ENCODE data around the gene ARHGEF16. TPM values are rescaled to one million over a fixed set of nuclear protein-coding genes. Genes with fewer than 3 reads are reported as not detected.
A peak's percentile ranks its signal among the peaks of the same experiment; 100 is the strongest.

ARHGEF16 gene
- total RNA-seq, 2 donors from 2014 or later: 17.1 to 22.1 TPM

GRCh38 chr1:3485016-3485415 lies 30.6 kb downstream of the ARHGEF16 start:
- H3K9me3 ChIP-seq: no peaks in the 10 kb centered on the region
- WGBS, 2 donors: 83 to 85% methylated on average over 12 to 14 of the region's 14 CpGs
- no peak overlapping the region for H3K27ac ChIP-seq
- DNase-seq (no peak), ATAC-seq (no peak)
- TF ChIP-seq POLR2A (IDR thresholded peaks at IDR 0.05) (no peak), CTCF (IDR thresholded peaks at IDR 0.05) (no peak)
- peaks cover 7% of the 10 kb centered on the region for H3K4me1 ChIP-seq
- H3K4me3 ChIP-seq: no peak overlapping the region
- intact Hi-C loops (cut with DNase I): loop anchor here (5.0 kb wide), 1 partner anchor 33 kb away; the partner anchor contains the start of gene ARHGEF16
- no peaks in the 10 kb centered on the region for H3K36me3 ChIP-seq (replicated peaks in 1 of 2; ENCODE audit: insufficient read depth in 1 of 2, low read depth in 2 of 2)
- no peaks in the 10 kb centered on the region for H3K27me3 ChIP-seq

DNA sequence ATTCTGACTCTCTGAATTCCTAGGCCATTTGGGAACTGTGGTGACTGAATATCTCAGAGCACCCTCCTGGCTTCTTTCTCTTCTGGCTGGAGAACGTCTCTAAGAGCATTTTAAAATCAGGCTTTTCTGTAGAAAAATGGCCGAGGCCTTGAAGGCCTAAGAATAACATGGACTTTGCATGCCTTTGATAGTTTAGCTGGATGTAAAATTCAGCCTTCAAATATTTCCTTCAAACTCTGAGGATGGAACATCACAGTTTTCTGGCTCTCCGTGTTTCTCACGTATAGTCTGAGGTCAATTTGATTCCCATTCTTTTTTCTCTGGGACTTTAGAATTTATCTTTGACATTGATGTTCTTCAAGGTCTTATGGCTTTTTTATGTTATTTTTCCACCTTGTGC lies 34.0 kb downstream of the ARHGEF16 start:
- no peaks in the 10 kb centered on the region for H3K9me3 ChIP-seq
- TF ChIP-seq POLR2A (IDR thresholded peaks at IDR 0.05) (no peak), CTCF (IDR thresholded peaks at IDR 0.05) (no peak)
- WGBS, 2 donors: 86 to 92% methylated on average over 4 of the region's 4 CpGs

GRCh38 chr1:3490046-3490745 lies 35.7 kb downstream of the ARHGEF16 start:
- ATAC-seq: no peak
- H3K4me1 ChIP-seq: peaks cover 7% of the 10 kb centered on the region
- no peak overlapping the region for H3K27ac ChIP-seq
- H3K9me3 ChIP-seq: no peaks in the 10 kb centered on the region
- DNase-seq: no peak
- intact Hi-C loops (cut with DNase I): no loop called here
- H3K27me3 ChIP-seq: no peaks in the 10 kb centered on the region
- H3K4me3 ChIP-seq: no peak overlapping the region
- WGBS, 2 donors: 77 to 79% methylated on average over 5 to 21 of the region's 23 CpGs
- no peak for TF ChIP-seq POLR2A (IDR thresholded peaks at IDR 0.05)
- TF ChIP-seq CTCF (IDR thresholded peaks at IDR 0.05): no peak
- no peaks in the 10 kb centered on the region for H3K36me3 ChIP-seq (replicated peaks in 1 of 2; ENCODE audit: insufficient read depth in 1 of 2, low read depth in 2 of 2)

More for the DNA sequence above, 34.0 kb downstream of the ARHGEF16 start:
- no peaks in the 10 kb centered on the region for H3K36me3 ChIP-seq (replicated peaks in 1 of 2; ENCODE audit: insufficient read depth in 1 of 2, low read depth in 2 of 2)
- no peak for ATAC-seq
- intact Hi-C loops (cut with DNase I): loop anchor here (5.0 kb wide), 1 partner anchor 36 kb away; the partner anchor contains the start of gene ARHGEF16
- H3K27me3 ChIP-seq: no peaks in the 10 kb centered on the region
- no peak for DNase-seq
- H3K27ac ChIP-seq: no peak overlapping the region
- H3K4me1 ChIP-seq: peaks cover 14% of the 10 kb centered on the region
- H3K4me3 ChIP-seq: no peak overlapping the region

GRCh38 chr1:3491291-3492246 lies 37.1 kb downstream of the ARHGEF16 start:
- no peak overlapping the region for H3K27ac ChIP-seq
- H3K36me3 ChIP-seq (replicated peaks in 1 of 2; ENCODE audit: insufficient read depth in 1 of 2, low read depth in 2 of 2): no peaks in the 10 kb centered on the region
- H3K27me3 ChIP-seq: no peaks in the 10 kb centered on the region
- TF ChIP-seq POLR2A (IDR thresholded peaks at IDR 0.05) (no peak), CTCF (IDR thresholded peaks at IDR 0.05) (peak; percentile 89 to 100 (median 95))
- H3K4me3 ChIP-seq: no peak overlapping the region
- DNase-seq (peak; percentile 71 to 85 (median 74)), ATAC-seq (peak; percentile 81)
- peaks cover 7% of the 10 kb centered on the region for H3K4me1 ChIP-seq
- 32 to 81% methylated on average over 17 to 40 of the region's 41 CpGs for WGBS, 2 donors
- H3K9me3 ChIP-seq: no peaks in the 10 kb centered on the region
- intact Hi-C loops (cut with DNase I): loop anchor here (2.0 kb wide), 1 partner anchor 123 kb away; no protein-coding TSS in a partner anchor

All from body of pancreas (tissue), 4 donors.